HL-60 (cell line): ENCODE results near the gene TFF2.

Experiments used
- DNase-seq, 2 experiments: peaks; one replicate each; pipeline ENCODE4 v3.0.0-alpha.2; 2010 to 2020; ENCODE audit warnings: low read depth in 1 of 2, low spot score in 1 of 2
- H3K27ac ChIP-seq: fragments of 250-450 bp; sonication (Bioruptor Pico); replicated peaks from 2 replicates; pipeline ENCODE4 v1.5.1; 2020; ENCODE audit warnings: mild to moderate bottlenecking, moderate library complexity
- H3K27me3 ChIP-seq: fragments of 250-450 bp; sonication (Bioruptor Pico); 2 replicates; pipeline ENCODE4 v1.5.1; 2021; ENCODE audit warnings: mild to moderate bottlenecking, moderate library complexity; ENCODE audit not compliant: insufficient read depth, poor library complexity, severe bottlenecking
- H3K4me3 ChIP-seq: replicated peaks from 2 replicates; pipeline ENCODE4 v1.5.1; 2011; ENCODE audit warnings: mild to moderate bottlenecking, control low read depth, low read length; ENCODE audit not compliant: insufficient read depth
- CTCF ChIP-seq: IDR thresholded peaks from one replicate; pipeline ENCODE4 v1.5.1; 2011; ENCODE audit warnings: low read length, control low read depth, inconsistent platforms; ENCODE audit not compliant: insufficient read depth
- GABPA ChIP-seq: IDR thresholded peaks from 2 replicates; pipeline ENCODE4 v1.6.1; 2012; ENCODE audit warnings: low read depth
- POLR2AphosphoS5 ChIP-seq: IDR thresholded peaks from 2 replicates; pipeline ENCODE4 v1.6.1; 2012; ENCODE audit warnings: low read depth
- REST ChIP-seq: IDR thresholded peaks from 2 replicates; pipeline ENCODE4 v1.6.1; 2012; ENCODE audit warnings: low read depth; ENCODE audit not compliant: insufficient replicate concordance
- SPI1 ChIP-seq: IDR thresholded peaks from 2 replicates; pipeline ENCODE4 v1.6.1; 2012; ENCODE audit warnings: low read depth, mild to moderate bottlenecking, borderline replicate concordance

The TFF2 gene

DNA sequence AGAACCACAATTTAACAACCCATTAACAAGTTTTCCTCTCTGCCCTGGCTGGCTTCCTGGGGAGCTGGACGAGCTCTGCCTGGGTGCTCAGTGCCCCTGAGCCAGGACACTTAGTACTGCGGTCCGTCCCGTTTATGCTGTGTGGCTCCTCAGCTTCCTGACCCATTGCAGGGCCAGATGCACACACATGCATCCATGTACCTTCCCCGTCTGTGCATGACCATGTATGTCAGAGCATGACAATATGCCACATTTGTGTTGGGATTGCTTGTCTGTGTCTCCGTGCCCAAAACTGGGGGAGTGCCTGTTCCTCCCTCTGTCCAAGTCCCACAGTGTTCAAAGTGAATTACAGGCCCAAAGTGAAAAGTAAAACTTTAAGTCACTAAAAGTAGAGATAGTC is 25.9 kb downstream of the TFF2 start:
- no peaks in the 10 kb centered on the region for H3K27me3 ChIP-seq
- H3K4me3 ChIP-seq, result no peak overlapping the region
- no peak overlapping the region for H3K27ac ChIP-seq
- no peak for DNase-seq
- no peak for TF ChIP-seq GABPA
- TF ChIP-seq SPI1, result no peak
- no peak for TF ChIP-seq REST
- no peak for TF ChIP-seq CTCF
- TF ChIP-seq POLR2AphosphoS5, result no peak

DNA sequence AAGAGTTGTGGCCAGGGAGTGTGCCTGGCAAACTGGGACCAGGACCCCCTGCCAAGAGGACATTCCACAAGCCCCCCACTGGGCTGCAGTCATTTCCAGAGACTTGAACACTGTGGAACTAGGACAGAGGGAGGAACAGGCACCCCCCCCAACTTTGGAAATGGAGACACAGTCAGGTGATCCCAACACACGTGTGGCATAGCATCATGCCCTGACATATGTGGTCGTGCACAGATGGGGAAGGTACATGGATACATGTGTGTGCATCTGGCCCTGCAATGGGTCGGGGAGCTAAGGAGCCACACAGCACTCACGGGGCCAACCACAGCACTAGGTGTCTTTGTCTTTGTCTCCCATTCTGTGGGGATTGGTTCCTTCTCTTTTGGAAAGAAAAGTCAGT is 28.9 kb downstream of the TFF2 start:
- no peak overlapping the region for H3K27ac ChIP-seq
- DNase-seq, result no peak

DNA sequence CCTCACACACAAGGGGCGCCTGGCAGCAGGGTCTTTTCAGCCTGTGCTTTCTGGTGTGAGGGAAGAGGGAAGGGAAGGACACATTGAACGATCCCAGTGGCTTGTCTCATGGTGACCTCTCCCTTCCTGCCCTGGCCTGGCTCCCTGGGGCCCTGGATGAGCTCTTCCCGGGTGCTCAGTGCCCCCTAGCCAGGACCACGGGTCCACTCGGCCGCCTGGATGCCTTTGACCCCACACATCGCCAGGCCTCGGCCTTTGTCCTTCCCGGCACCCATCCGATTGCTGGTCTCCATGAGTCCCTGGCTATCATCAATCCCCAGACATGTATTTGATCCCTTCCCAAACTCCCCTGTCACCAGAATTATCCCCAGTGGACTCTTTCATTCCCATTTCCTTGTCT is 29.6 kb downstream of the TFF2 start:
- Histone ChIP-seq H3K27me3 (no peaks in the 10 kb centered on the region), H3K27ac (no peak overlapping the region)
- TF ChIP-seq CTCF (no peak), GABPA (no peak), SPI1 (no peak), POLR2AphosphoS5 (no peak), REST (no peak)

More for the DNA sequence above, 28.9 kb downstream of the TFF2 start:
- Histone ChIP-seq H3K27me3 (no peaks in the 10 kb centered on the region), H3K4me3 (no peak overlapping the region)
- TF ChIP-seq REST, result no peak
- TF ChIP-seq SPI1, result no peak
- no peak for TF ChIP-seq POLR2AphosphoS5
- TF ChIP-seq GABPA, result no peak
- no peak for TF ChIP-seq CTCF

More for the DNA sequence above, 29.6 kb downstream of the TFF2 start:
- no peak for DNase-seq
- no peak overlapping the region for H3K4me3 ChIP-seq
